Prostate gland (tissue), 2 donors: Measurements from ENCODE around the gene SLC34A1.

ENCODE experiments used
- CTCF ChIP-seq, 4 experiments: fragments of 200-600 bp in 2 of 4; fragments of 450-650 bp in 2 of 4; sonication (generic) in 2 of 4; IDR thresholded peaks; 1 replicate in 3 of 4; 2 replicates in 1 of 4; pipeline ENCODE4 v1.5.1; 2016 to 2019; ENCODE audit warnings: antibody characterized with exemption in 4 of 4, mild to moderate bottlenecking in 2 of 4, moderate library complexity in 2 of 4
- POLR2A ChIP-seq: fragments of 450-650 bp; IDR thresholded peaks from one replicate; pipeline ENCODE4 v1.6.1; 2016; ENCODE audit warnings: antibody characterized with exemption, mild to moderate bottlenecking
- POLR2AphosphoS5 ChIP-seq: sonication (generic); formaldehyde crosslinking; IDR thresholded peaks from one replicate; pipeline ENCODE4 v1.6.1; 2017; ENCODE audit warnings: antibody characterized with exemption

GRCh38 chr5:177414481-177414880 is 30.2 kb downstream of the SLC34A1 start:
- no peak for TF ChIP-seq POLR2A
- TF ChIP-seq CTCF (IDR thresholded peaks at IDR 0.05): no peak
- no peak for TF ChIP-seq POLR2AphosphoS5
